ENCODE results near the gene SLC6A13. TPM values are rescaled to one million over a fixed set of nuclear protein-coding genes. Genes with fewer than 3 reads are reported as not detected.

SLC6A13 gene
- total and polyA plus RNA-seq, 9 donors: 0.13 to 6.1 (median 0.75) TPM; not detected in 3

DNA sequence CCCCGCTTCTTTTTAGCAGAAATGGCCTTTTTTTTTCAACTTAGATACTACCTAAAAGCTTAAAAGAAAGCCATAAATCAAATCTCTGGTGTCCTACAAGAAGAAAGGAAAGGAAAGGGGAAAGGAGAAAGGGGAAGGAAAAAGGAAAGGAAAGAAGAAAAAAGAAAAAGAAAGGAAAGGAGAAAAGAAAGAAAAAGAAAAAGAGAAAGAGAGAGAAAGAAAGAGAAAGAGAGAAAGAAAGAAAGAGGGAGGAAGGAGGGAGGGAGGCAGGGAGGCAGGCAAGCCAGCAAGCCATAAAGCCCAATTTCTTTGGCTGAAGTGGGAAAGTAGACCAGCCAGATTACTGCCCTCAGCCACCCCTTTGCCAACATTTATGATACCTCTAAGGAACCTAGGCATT lies 32.5 kb upstream of the SLC6A13 start:
- intact Hi-C loops (cut with DNase I): no loop called here
- WGBS, 3 donors: 94 to 97% (median 94%) methylated on average over 1 of the region's 1 CpG
- no peaks in the 10 kb centered on the region for H3K36me3 ChIP-seq

DNA sequence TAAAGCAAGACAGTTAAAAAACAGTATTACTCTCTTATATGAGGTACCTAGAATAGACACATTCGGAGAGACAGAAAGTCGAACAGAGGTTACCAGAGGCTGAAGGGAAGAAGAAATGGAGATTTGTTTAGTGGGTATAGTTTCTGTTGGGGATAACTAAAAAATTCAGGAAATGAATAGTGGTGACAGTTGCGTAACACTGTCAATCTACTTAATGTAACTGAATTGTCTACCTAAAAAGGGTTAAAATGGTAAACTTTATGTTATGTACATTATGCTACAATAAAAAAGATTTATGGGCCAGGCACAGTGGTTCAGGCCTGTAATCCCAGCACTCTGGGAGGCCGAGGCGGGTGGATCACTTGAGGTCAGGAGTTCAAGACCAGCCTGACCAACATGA lies 30.6 kb upstream of the SLC6A13 start:
- no peak for TF ChIP-seq EP300 (IDR thresholded peaks at IDR 0.05)
- TF ChIP-seq, protein P1, sequence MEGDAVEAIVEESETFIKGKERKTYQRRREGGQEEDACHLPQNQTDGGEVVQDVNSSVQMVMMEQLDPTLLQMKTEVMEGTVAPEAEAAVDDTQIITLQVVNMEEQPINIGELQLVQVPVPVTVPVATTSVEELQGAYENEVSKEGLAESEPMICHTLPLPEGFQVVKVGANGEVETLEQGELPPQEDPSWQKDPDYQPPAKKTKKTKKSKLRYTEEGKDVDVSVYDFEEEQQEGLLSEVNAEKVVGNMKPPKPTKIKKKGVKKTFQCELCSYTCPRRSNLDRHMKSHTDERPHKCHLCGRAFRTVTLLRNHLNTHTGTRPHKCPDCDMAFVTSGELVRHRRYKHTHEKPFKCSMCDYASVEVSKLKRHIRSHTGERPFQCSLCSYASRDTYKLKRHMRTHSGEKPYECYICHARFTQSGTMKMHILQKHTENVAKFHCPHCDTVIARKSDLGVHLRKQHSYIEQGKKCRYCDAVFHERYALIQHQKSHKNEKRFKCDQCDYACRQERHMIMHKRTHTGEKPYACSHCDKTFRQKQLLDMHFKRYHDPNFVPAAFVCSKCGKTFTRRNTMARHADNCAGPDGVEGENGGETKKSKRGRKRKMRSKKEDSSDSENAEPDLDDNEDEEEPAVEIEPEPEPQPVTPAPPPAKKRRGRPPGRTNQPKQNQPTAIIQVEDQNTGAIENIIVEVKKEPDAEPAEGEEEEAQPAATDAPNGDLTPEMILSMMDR (IDR thresholded peaks at IDR 0.05): no peak
- TF ChIP-seq POLR2A (IDR thresholded peaks at IDR 0.05): no peak
- Histone ChIP-seq H3K36me3 (no peaks in the 10 kb centered on the region), H3K9me3 (no peaks in the 10 kb centered on the region), H3K4me3 (no peak overlapping the region), H3K27ac (no peak overlapping the region), H3K4me1 (ENCODE audit: insufficient read depth) (no peaks in the 10 kb centered on the region), H3K27me3 (no peaks in the 10 kb centered on the region)
- intact Hi-C loops (cut with DNase I): no loop called here
- no peak for DNase-seq
- WGBS, 3 donors: 88 to 95% (median 93%) methylated on average over 5 of the region's 5 CpGs

More for the DNA sequence above, 32.5 kb upstream of the SLC6A13 start:
- no peak overlapping the region for H3K4me3 ChIP-seq
- H3K27ac ChIP-seq: no peak overlapping the region
- no peaks in the 10 kb centered on the region for H3K27me3 ChIP-seq
- DNase-seq: no peak
- H3K9me3 ChIP-seq: no peaks in the 10 kb centered on the region
- TF ChIP-seq POLR2A (IDR thresholded peaks at IDR 0.05) (no peak), EP300 (IDR thresholded peaks at IDR 0.05) (no peak)
- TF ChIP-seq, protein P1 (IDR thresholded peaks at IDR 0.05): no peak
- H3K4me1 ChIP-seq (ENCODE audit: insufficient read depth): no peaks in the 10 kb centered on the region

DNA sequence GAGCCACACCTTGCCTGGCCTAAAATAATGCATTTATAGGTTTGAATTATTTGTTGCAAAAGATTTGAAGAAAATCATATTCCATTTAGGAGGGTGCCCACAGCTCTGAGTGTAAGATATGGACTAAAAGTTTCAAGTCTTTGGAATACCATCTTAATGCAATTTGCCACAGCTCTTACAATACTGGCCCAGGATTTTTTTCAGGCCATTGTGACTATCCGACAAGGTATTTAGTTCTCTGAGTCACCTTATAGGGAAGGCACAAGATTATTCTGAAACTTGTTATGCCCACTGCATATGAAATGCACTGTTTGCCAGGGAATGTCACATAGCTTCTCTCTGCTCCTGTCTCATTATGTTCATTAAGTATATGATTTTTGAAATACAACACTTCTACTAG lies 29.6 kb upstream of the SLC6A13 start:
- Histone ChIP-seq H3K36me3 (no peaks in the 10 kb centered on the region), H3K4me1 (ENCODE audit: insufficient read depth) (no peaks in the 10 kb centered on the region), H3K27ac (no peak overlapping the region), H3K4me3 (no peak overlapping the region), H3K27me3 (no peaks in the 10 kb centered on the region), H3K9me3 (no peaks in the 10 kb centered on the region)
- DNase-seq: no peak
- intact Hi-C loops (cut with DNase I): no loop called here
- 96 to 100% (median 99%) methylated on average over 1 of the region's 1 CpG for WGBS, 3 donors
- TF ChIP-seq EP300 (IDR thresholded peaks at IDR 0.05): no peak
- TF ChIP-seq, protein P1 (IDR thresholded peaks at IDR 0.05): no peak
- TF ChIP-seq POLR2A (IDR thresholded peaks at IDR 0.05): no peak

DNA sequence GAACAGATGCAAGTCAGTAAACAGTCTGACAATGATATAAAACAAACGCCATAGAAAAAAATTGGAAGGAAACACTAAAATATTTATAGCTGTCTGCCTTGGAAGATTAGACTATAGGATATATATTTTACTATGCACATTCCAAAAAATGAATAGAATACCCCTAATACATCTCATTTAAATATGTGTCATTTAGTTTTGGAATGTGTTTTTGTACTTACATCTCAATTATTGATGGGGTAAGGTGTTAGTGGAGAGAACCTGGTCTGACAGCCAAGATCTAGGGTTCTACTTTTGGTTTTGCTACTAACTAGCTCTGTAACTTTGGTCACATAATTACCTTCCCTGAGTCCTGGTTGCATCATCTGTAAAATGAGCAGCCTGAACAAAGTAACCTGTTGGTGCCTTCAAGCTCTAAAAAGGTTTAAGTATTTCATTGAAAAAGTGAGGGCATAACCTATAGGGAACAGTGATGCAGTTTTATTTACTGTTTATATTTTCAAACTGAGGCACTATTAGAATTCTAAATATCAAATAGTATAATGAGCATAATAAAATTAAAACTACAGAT lies 28.6 kb upstream of the SLC6A13 start:
- WGBS, 3 donors: 59 to 66% (median 65%) methylated on average over 1 of the region's 1 CpG
- no peaks in the 10 kb centered on the region for H3K9me3 ChIP-seq
- no peaks in the 10 kb centered on the region for H3K36me3 ChIP-seq
- TF ChIP-seq POLR2A (IDR thresholded peaks at IDR 0.05): no peak
- TF ChIP-seq EP300 (IDR thresholded peaks at IDR 0.05): no peak
- TF ChIP-seq, protein P1 (IDR thresholded peaks at IDR 0.05): no peak
- no peak overlapping the region for H3K27ac ChIP-seq
- no peak overlapping the region for H3K4me3 ChIP-seq
- no peak for DNase-seq
- intact Hi-C loops (cut with DNase I): no loop called here
- no peaks in the 10 kb centered on the region for H3K4me1 ChIP-seq (ENCODE audit: insufficient read depth)
- no peaks in the 10 kb centered on the region for H3K27me3 ChIP-seq
